22Rv1 (cell line): ENCODE results near the gene FGFR2.

Experiments used
- H3K27ac ChIP-seq: fragments of 450-650 bp; 2 replicates; pipeline ENCODE4 v1.5.1; 2017
- CTCF ChIP-seq: fragments of 450-650 bp; IDR thresholded peaks from 2 replicates; pipeline ENCODE4 v1.5.1; 2017; ENCODE audit warnings: mild to moderate bottlenecking
- ZFX ChIP-seq: fragments of 450-650 bp; IDR thresholded peaks from 2 replicates; pipeline ENCODE4 v1.6.1; 2017; ENCODE audit warnings: antibody characterized with exemption, borderline replicate concordance

The FGFR2 gene

GRCh38 chr10:121455377-121455776 lies 142.9 kb downstream of the FGFR2 start:
- TF ChIP-seq ZFX (no peak), CTCF (no peak)

GRCh38 chr10:121454781-121455180 lies 143.5 kb downstream of the FGFR2 start:
- no peak overlapping the region for H3K27ac ChIP-seq
- TF ChIP-seq CTCF (no peak), ZFX (no peak)

More at GRCh38 chr10:121455377-121455776, 142.9 kb downstream of the FGFR2 start:
- no peak overlapping the region for H3K27ac ChIP-seq

- TF ChIP-seq ZFX (no peak), CTCF (no peak)
- no peak overlapping the region for H3K27ac ChIP-seq
Observed at GRCh38 chr10:121453160-121453559, 145.1 kb downstream of the FGFR2 start.

- H3K27ac ChIP-seq, result no peak overlapping the region
- TF ChIP-seq ZFX (no peak), CTCF (no peak)
Observed at GRCh38 chr10:121452581-121452980, 145.7 kb downstream of the FGFR2 start.

GRCh38 chr10:121450247-121450646 lies 148.0 kb downstream of the FGFR2 start:
- H3K27ac ChIP-seq, result no peak overlapping the region
- no peak for TF ChIP-seq ZFX
- no peak for TF ChIP-seq CTCF

- H3K27ac ChIP-seq, result no peak overlapping the region
Observed at GRCh38 chr10:121449482-121449924, 148.7 kb downstream of the FGFR2 start.

GRCh38 chr10:121448766-121449421 lies 149.3 kb downstream of the FGFR2 start:
- H3K27ac ChIP-seq, result no peak overlapping the region
- TF ChIP-seq CTCF, result no peak
- TF ChIP-seq ZFX, result no peak

More at GRCh38 chr10:121449482-121449924, 148.7 kb downstream of the FGFR2 start:
- TF ChIP-seq CTCF, result no peak
- no peak for TF ChIP-seq ZFX
